DND-41 (cell line): ENCODE measurements around the gene CPE.

ENCODE experiments used
- ATAC-seq: fragments of 200-7000 bp; cut with Tn5 transposase; 3 replicates; pipeline ENCODE4 v1.9.1; 2021; ENCODE audit warnings: low read depth; ENCODE audit not compliant: insufficient read depth
- DNase-seq: peaks from one replicate; pipeline ENCODE4 v3.0.0-alpha.2; 2020
- H2AFZ ChIP-seq: 2 replicates; pipeline ENCODE4 v1.6.0; 2012; ENCODE audit warnings: low read depth, low read length
- H3K27ac ChIP-seq: 2 replicates; pipeline ENCODE4 v1.5.1; 2012; ENCODE audit warnings: low read length, inconsistent platforms
- H3K27me3 ChIP-seq: fragments of 200-600 bp; sonication (generic); 2 replicates; pipeline ENCODE4 v1.6.0; 2012; ENCODE audit warnings: low read length, mild to moderate bottlenecking, inconsistent platforms; ENCODE audit not compliant: insufficient read depth, poor library complexity
- H3K36me3 ChIP-seq: 2 replicates; pipeline ENCODE4 v1.5.1; 2012; ENCODE audit warnings: low read length, inconsistent platforms; ENCODE audit not compliant: insufficient read depth
- H3K4me1 ChIP-seq: 2 replicates; pipeline ENCODE4 v1.5.1; 2012; ENCODE audit warnings: mild to moderate bottlenecking, low read length; ENCODE audit not compliant: insufficient read depth
- H3K4me2 ChIP-seq: 2 replicates; pipeline ENCODE4 v1.6.0; 2012; ENCODE audit warnings: mild to moderate bottlenecking, moderate library complexity, low read length, inconsistent platforms; ENCODE audit not compliant: insufficient read depth
- H3K4me3 ChIP-seq, 2 experiments: fragments of 200-600 bp in 1 of 2; shearing (Covaris generic) in 1 of 2; 2 replicates each; pipeline ENCODE4 v1.5.1; 2012 to 2016; ENCODE audit warnings: inconsistent platforms in 2 of 2, low read length in 2 of 2, mild to moderate bottlenecking in 2 of 2, low read depth in 1 of 2, moderate library complexity in 1 of 2
- H3K79me2 ChIP-seq: 2 replicates; pipeline ENCODE4 v1.6.0; 2012; ENCODE audit warnings: low read length, inconsistent platforms; ENCODE audit not compliant: insufficient read depth
- H3K9ac ChIP-seq: 2 replicates; pipeline ENCODE4 v1.6.0; 2012; ENCODE audit warnings: low read depth, mild to moderate bottlenecking, inconsistent platforms, low read length, moderate library complexity
- H3K9me3 ChIP-seq: 2 replicates; pipeline ENCODE4 v1.5.1; 2012; ENCODE audit warnings: low read length, moderate library complexity, mild to moderate bottlenecking, inconsistent platforms; ENCODE audit not compliant: insufficient read depth, severe bottlenecking
- H4K20me1 ChIP-seq: 2 replicates; pipeline ENCODE4 v1.6.0; 2012; ENCODE audit warnings: low read length; ENCODE audit not compliant: insufficient read depth
- EZH2 ChIP-seq: IDR thresholded peaks from 3 replicates; pipeline ENCODE4 v1.6.1; 2012; ENCODE audit warnings: borderline replicate concordance, low read depth, mild to moderate bottlenecking, moderate library complexity, low read length, inconsistent platforms; ENCODE audit not compliant: severe bottlenecking
- TF ChIP-seq, protein P1 (sequence below): IDR thresholded peaks from 2 replicates; pipeline ENCODE4 v1.5.1; 2012; ENCODE audit warnings: borderline replicate concordance, low read length, moderate library complexity, mild to moderate bottlenecking; ENCODE audit not compliant: poor library complexity, severe bottlenecking; ENCODE audit errors: extremely low read depth

Gene CPE

DNA sequence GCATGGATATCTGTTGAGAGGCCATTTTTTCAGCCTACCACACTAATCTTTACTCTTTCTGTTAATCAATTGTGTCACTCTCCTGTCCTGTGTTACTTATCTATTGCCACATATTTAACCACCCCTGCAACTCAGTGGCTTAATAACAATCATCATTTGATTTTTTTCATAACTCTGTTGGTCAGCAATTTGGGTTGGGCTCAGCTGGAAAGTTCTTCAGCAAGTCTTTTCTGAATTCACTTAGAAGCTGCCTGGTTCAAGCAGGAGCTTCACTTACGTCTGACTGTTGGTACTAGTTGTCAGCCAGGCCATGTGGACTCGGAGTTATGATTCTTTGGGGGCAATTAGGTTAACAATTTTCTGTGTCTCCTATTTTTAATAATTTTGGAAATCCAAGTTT is 50.1 kb downstream of the CPE start:
- no peak overlapping the region for H3K9ac ChIP-seq
- no peak for TF ChIP-seq EZH2
- TF ChIP-seq, protein P1, sequence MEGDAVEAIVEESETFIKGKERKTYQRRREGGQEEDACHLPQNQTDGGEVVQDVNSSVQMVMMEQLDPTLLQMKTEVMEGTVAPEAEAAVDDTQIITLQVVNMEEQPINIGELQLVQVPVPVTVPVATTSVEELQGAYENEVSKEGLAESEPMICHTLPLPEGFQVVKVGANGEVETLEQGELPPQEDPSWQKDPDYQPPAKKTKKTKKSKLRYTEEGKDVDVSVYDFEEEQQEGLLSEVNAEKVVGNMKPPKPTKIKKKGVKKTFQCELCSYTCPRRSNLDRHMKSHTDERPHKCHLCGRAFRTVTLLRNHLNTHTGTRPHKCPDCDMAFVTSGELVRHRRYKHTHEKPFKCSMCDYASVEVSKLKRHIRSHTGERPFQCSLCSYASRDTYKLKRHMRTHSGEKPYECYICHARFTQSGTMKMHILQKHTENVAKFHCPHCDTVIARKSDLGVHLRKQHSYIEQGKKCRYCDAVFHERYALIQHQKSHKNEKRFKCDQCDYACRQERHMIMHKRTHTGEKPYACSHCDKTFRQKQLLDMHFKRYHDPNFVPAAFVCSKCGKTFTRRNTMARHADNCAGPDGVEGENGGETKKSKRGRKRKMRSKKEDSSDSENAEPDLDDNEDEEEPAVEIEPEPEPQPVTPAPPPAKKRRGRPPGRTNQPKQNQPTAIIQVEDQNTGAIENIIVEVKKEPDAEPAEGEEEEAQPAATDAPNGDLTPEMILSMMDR: no peak
- H3K36me3 ChIP-seq: no peaks in the 10 kb centered on the region
- no peak overlapping the region for H3K27ac ChIP-seq
- H3K4me3 ChIP-seq: no peak overlapping the region
- DNase-seq: no peak
- H3K4me1 ChIP-seq: no peaks in the 10 kb centered on the region
- ATAC-seq: no peak
- no peak overlapping the region for H2AFZ ChIP-seq
- H4K20me1 ChIP-seq: no peaks in the 10 kb centered on the region
- no peak overlapping the region for H3K4me2 ChIP-seq
- H3K9me3 ChIP-seq: peaks cover 3% of the 10 kb centered on the region
- H3K27me3 ChIP-seq: no peaks in the 10 kb centered on the region
- H3K79me2 ChIP-seq: no peaks in the 10 kb centered on the region

DNA sequence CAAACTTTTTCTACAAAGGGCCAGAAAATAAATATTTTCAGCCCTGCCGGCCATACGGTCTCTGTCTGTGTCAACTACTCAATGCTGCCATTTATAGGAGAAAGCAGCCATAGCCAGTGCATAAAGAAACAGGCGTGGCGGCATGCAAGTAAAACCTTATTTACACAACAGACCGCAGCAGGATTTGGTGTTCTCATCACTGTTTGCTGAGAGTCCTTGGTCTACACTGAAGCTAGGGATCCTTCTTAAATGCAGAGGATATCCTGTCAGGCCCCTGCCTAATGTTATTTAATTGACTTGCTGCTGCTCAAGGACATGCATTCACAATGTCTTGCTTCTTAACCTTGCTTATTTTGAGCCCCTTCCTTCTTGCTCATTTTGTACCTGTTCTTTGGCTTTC is 54.7 kb downstream of the CPE start:
- no peaks in the 10 kb centered on the region for H3K36me3 ChIP-seq
- ATAC-seq (no peak), DNase-seq (no peak)
- H3K79me2 ChIP-seq: no peaks in the 10 kb centered on the region
- no peaks in the 10 kb centered on the region for H3K4me1 ChIP-seq
- no peaks in the 10 kb centered on the region for H4K20me1 ChIP-seq
- H3K4me2 ChIP-seq: no peak overlapping the region
- no peak overlapping the region for H3K4me3 ChIP-seq
- TF ChIP-seq, protein P1: no peak
- no peak for TF ChIP-seq EZH2
- no peak overlapping the region for H2AFZ ChIP-seq
- no peaks in the 10 kb centered on the region for H3K9me3 ChIP-seq
- no peak overlapping the region for H3K9ac ChIP-seq
- no peaks in the 10 kb centered on the region for H3K27me3 ChIP-seq
- no peak overlapping the region for H3K27ac ChIP-seq

DNA sequence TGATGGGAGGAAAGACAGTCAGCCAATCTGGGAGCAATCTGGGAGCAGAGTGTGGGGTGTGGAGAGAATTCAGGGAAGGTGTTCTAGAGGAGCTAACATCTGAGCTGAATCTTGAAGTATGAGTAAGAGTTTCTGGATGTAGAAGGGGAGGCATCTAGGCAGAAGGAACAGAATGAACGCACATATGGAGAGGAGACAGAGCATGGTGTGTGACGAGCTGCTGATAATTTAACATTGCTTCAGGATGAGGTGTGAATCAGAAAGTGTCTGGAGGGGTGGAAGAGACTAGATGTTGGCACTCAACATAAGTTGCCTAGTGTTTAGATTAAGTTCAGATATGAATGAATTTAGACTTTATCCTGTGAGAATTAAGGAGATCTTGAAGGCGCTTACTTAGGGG is 58.9 kb downstream of the CPE start:
- H4K20me1 ChIP-seq: no peaks in the 10 kb centered on the region
- no peak for ATAC-seq
- H3K36me3 ChIP-seq: no peaks in the 10 kb centered on the region
- no peak overlapping the region for H3K4me2 ChIP-seq
- no peaks in the 10 kb centered on the region for H3K79me2 ChIP-seq
- H3K9me3 ChIP-seq: no peaks in the 10 kb centered on the region
- H3K27ac ChIP-seq: no peak overlapping the region
- no peak overlapping the region for H2AFZ ChIP-seq
- TF ChIP-seq EZH2: no peak
- TF ChIP-seq, protein P1: no peak
- no peak overlapping the region for H3K4me3 ChIP-seq
- DNase-seq: no peak
- H3K9ac ChIP-seq: no peak overlapping the region
- no peaks in the 10 kb centered on the region for H3K4me1 ChIP-seq
- no peaks in the 10 kb centered on the region for H3K27me3 ChIP-seq

DNA sequence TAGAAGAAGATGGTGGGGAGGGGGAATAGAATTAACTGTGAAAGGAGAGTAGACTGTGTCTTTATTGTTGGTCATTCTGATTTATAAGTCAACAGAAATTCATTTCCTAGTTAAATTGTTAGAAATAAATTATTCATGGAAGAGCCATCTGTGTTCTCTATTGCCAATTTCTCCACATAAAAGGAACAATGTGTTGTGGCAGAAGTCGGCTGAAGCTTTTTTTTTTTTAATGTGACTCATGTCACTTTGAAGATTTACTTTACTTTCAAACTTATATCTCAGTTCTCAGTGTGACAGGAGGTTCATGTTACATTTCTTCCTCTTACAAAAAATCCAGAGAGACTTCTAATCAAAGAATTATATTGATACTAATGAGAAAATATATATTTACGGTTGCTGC is 60.5 kb downstream of the CPE start:
- no peak overlapping the region for H2AFZ ChIP-seq
- DNase-seq (no peak), ATAC-seq (no peak)

More for the DNA sequence above, 60.5 kb downstream of the CPE start:
- Histone ChIP-seq H3K27me3 (no peaks in the 10 kb centered on the region), H4K20me1 (no peaks in the 10 kb centered on the region), H3K9me3 (no peaks in the 10 kb centered on the region), H3K9ac (no peak overlapping the region), H3K4me3 (no peak overlapping the region), H3K36me3 (no peaks in the 10 kb centered on the region), H3K79me2 (no peaks in the 10 kb centered on the region), H3K4me2 (no peak overlapping the region), H3K4me1 (no peaks in the 10 kb centered on the region), H3K27ac (no peak overlapping the region)
- TF ChIP-seq, protein P1: no peak
- TF ChIP-seq EZH2: no peak
